NT2/D1 (cell line): ENCODE measurements around the gene GSTA2.

Experiments used
- YY1 ChIP-seq: IDR thresholded peaks from 2 replicates; pipeline ENCODE4 v1.6.1; 2011; ENCODE audit not compliant: insufficient read length, insufficient read depth
- ZNF274 ChIP-seq: IDR thresholded peaks from 2 replicates; pipeline ENCODE4 v1.6.1; 2011; ENCODE audit warnings: mild to moderate bottlenecking, low read depth, low read length

DNA sequence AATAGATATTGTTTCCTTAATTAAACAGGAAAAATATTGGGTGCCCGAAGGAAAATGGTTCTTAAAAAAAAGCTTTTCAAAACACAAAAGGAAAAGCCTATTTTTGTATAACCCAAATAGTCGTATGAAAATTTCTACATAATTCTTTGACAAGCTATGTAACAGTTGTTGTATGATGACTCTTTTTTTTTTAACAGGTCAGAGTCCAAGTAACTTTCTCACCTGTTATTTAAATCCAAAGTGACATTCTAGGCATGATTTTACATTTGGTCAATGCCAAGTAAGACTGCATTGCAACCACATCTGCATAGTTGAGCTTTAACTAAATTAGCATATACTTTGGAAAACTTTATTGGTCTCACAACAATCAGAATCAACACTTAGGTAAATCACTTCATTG, 24.1 kb downstream of the GSTA2 start:
- TF ChIP-seq YY1, result no peak
- no peak for TF ChIP-seq ZNF274
